Measurements from ENCODE around the gene HNRNPUL1. TPM values are rescaled to one million over a fixed set of nuclear protein-coding genes. Genes with fewer than 3 reads are reported as not detected.
A peak's percentile ranks its signal among the peaks of the same experiment; 100 is the strongest.

Gene HNRNPUL1
- total RNA-seq, 1 experiment from 2014 or later: 201 TPM

- TF ChIP-seq ZNF274 (IDR thresholded peaks at IDR 0.05; ENCODE audit: low read depth, low read length) (no peak), JUND (IDR thresholded peaks at IDR 0.05) (no peak), CTCF (IDR thresholded peaks at IDR 0.05 in 2 of 3, conservative IDR thresholded peaks at IDR 0.05 in 1 of 3; ENCODE audit: borderline replicate concordance in 1 of 3, insufficient read depth in 1 of 3, low read depth in 2 of 3, low read length in 2 of 3) (no peak)
- intact Hi-C loops (cut with micrococcal nuclease): no loop called here
- BruUV-seq (replicated peaks): no TSS peak
Measured at GRCh38 chr19:41255171-41255570, 9.0 kb upstream of the HNRNPUL1 start.

DNA sequence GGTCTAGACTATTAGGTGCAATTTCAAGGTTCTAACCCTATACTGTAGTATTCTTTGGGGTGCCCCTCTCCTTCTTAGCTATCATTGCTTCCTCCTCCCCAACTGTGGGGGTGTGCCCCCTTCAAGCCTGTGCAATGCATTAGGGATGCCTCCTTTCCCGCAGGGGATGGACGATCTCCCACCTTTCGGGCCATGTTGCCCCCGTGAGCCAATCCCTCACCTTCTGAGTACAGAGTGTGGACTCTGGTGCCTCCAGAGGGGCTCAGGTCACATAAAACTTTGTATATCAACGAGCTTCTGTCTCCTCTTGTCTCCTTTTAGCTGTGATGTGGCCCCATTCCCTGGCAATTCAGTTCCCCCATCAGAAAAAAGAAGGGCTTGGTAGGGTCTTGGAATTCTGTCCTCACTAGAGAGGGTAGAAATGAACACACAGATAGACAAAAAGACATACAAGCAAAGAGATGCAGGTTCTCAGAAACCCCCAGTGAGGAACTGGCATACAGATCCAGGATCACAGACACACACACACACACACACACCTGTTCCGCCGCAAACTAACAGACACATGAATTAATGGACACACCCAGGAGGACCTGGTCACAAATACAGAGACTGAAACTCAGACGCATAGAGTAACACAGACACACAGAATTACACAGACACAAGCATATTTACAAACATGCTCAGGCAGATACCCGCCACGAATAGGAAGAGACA is 2.5 kb upstream of the HNRNPUL1 start:
- Histone ChIP-seq H3K9ac (ENCODE audit: low read length) (peak overlapping the region; percentile 95), H2AFZ (ENCODE audit: low read depth, low read length, poor library complexity, severe bottlenecking) (peak overlapping the region; percentile 20), H3K4me3 (replicated peaks in 1 of 2; ENCODE audit: low read depth in 1 of 2, low read length in 2 of 2) (peak overlapping the region; percentile 62 to 92), H3K79me2 (ENCODE audit: insufficient read depth, low read length) (peaks cover 25% of the 10 kb centered on the region), H3K27me3 (ENCODE audit: insufficient read depth, low read length) (no peaks in the 10 kb centered on the region), H4K20me1 (ENCODE audit: insufficient read depth) (no peaks in the 10 kb centered on the region), H3K9me3 (ENCODE audit: control insufficient read depth in 1 of 2, insufficient read depth in 1 of 2, low read depth in 1 of 2, low read length in 2 of 2) (no peaks in the 10 kb centered on the region), H3K4me2 (ENCODE audit: low read length) (peak overlapping the region; percentile 95), H3K4me1 (ENCODE audit: control insufficient read depth in 1 of 2, insufficient read depth in 2 of 2, low read length in 2 of 2) (peaks cover 3 to 21% of the 10 kb centered on the region in 2 experiments; a peak in 3 of 4 replicates), H3K36me3 (ENCODE audit: control insufficient read depth in 1 of 2, insufficient read depth in 2 of 2, low read length in 2 of 2) (peaks cover 6 to 32% of the 10 kb centered on the region in 2 experiments; a peak in 3 of 4 replicates), H3K27ac (ENCODE audit: low read depth, low read length) (peak overlapping the region; percentile 69), H3K9me2 (ENCODE audit: insufficient read depth) (no peaks in the 10 kb centered on the region)
- ATAC-seq: no peak
- DNase-seq (ENCODE audit: low read depth, low spot score): no peak
- intact Hi-C loops (cut with micrococcal nuclease): loop anchor here (1.0 to 5.0 kb wide), 4 partner anchors 34 to 599 kb away; no protein-coding TSS in a partner anchor
- RAD21 ChIA-PET (ENCODE audit: low non-redundant PET in 1 of 2, low total read pairs in 2 of 2, uncharacterized antibody in 2 of 2, unreplicated experiment in 2 of 2): interaction anchor here in 1 of 2 experiments (0.6 to 2.7 kb wide), 3 partner anchors 43 to 76 kb away, joined by 3 to 22 read pairs (median 3); partner anchors contain the start of gene AXL
- POLR2A ChIA-PET: interaction anchor here (1.2 to 3.1 kb wide), 4 partner anchors 30 to 57 kb away, joined by 3 to 22 read pairs (median 6); no protein-coding TSS in a partner anchor
- CTCF ChIA-PET: interaction anchor here (1.0 to 4.9 kb wide), 6 partner anchors 41 to 328 kb away, joined by 3 to 70 read pairs (median 4); no protein-coding TSS in a partner anchor
- BruUV-seq (replicated peaks): TSS peak; percentile 67
- TF ChIP-seq JUND (IDR thresholded peaks at IDR 0.05): no peak
- no peak for TF ChIP-seq ATF3 (IDR thresholded peaks at IDR 0.05)
- TF ChIP-seq POLR2AphosphoS5 (IDR thresholded peaks at IDR 0.05; ENCODE audit: low read depth, low read length): no peak
- TF ChIP-seq, protein P1, sequence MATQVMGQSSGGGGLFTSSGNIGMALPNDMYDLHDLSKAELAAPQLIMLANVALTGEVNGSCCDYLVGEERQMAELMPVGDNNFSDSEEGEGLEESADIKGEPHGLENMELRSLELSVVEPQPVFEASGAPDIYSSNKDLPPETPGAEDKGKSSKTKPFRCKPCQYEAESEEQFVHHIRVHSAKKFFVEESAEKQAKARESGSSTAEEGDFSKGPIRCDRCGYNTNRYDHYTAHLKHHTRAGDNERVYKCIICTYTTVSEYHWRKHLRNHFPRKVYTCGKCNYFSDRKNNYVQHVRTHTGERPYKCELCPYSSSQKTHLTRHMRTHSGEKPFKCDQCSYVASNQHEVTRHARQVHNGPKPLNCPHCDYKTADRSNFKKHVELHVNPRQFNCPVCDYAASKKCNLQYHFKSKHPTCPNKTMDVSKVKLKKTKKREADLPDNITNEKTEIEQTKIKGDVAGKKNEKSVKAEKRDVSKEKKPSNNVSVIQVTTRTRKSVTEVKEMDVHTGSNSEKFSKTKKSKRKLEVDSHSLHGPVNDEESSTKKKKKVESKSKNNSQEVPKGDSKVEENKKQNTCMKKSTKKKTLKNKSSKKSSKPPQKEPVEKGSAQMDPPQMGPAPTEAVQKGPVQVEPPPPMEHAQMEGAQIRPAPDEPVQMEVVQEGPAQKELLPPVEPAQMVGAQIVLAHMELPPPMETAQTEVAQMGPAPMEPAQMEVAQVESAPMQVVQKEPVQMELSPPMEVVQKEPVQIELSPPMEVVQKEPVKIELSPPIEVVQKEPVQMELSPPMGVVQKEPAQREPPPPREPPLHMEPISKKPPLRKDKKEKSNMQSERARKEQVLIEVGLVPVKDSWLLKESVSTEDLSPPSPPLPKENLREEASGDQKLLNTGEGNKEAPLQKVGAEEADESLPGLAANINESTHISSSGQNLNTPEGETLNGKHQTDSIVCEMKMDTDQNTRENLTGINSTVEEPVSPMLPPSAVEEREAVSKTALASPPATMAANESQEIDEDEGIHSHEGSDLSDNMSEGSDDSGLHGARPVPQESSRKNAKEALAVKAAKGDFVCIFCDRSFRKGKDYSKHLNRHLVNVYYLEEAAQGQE (IDR thresholded peaks at IDR 0.05; ENCODE audit: low read depth): no peak
- TF ChIP-seq FOSL1 (IDR thresholded peaks at IDR 0.05; ENCODE audit: low read depth): no peak
- no peak for TF ChIP-seq SRF (IDR thresholded peaks at IDR 0.05; ENCODE audit: low read depth)
- TF ChIP-seq MAX (IDR thresholded peaks at IDR 0.05): no peak
- TF ChIP-seq POLR2A (IDR thresholded peaks at IDR 0.05; ENCODE audit: borderline replicate concordance, extremely low read depth, insufficient read depth, insufficient read length): no peak
- no peak for TF ChIP-seq YY1 (IDR thresholded peaks at IDR 0.05; ENCODE audit: extremely low read depth, insufficient replicate concordance, low read depth, low read length)
- no peak for TF ChIP-seq EZH2phosphoT487 (IDR thresholded peaks at IDR 0.05; ENCODE audit: borderline replicate concordance)

More at GRCh38 chr19:41255171-41255570, 9.0 kb upstream of the HNRNPUL1 start:
- Histone ChIP-seq H3K79me2 (ENCODE audit: insufficient read depth, low read length) (no peaks in the 10 kb centered on the region), H3K36me3 (ENCODE audit: control insufficient read depth in 1 of 2, insufficient read depth in 2 of 2, low read length in 2 of 2) (peaks cover 8 to 57% of the 10 kb centered on the region in 2 experiments; a peak in 3 of 4 replicates), H3K4me3 (replicated peaks in 1 of 2; ENCODE audit: low read depth in 1 of 2, low read length in 2 of 2) (no peak overlapping the region), H3K4me1 (ENCODE audit: control insufficient read depth in 1 of 2, insufficient read depth in 2 of 2, low read length in 2 of 2) (no peaks in the 10 kb centered on the region), H3K27me3 (ENCODE audit: insufficient read depth, low read length) (no peaks in the 10 kb centered on the region), H3K9me3 (ENCODE audit: control insufficient read depth in 1 of 2, insufficient read depth in 1 of 2, low read depth in 1 of 2, low read length in 2 of 2) (no peaks in the 10 kb centered on the region), H3K9ac (ENCODE audit: low read length) (no peak overlapping the region), H2AFZ (ENCODE audit: low read depth, low read length, poor library complexity, severe bottlenecking) (no peak overlapping the region), H3K9me2 (ENCODE audit: insufficient read depth) (no peaks in the 10 kb centered on the region), H4K20me1 (ENCODE audit: insufficient read depth) (no peaks in the 10 kb centered on the region), H3K4me2 (ENCODE audit: low read length) (no peak overlapping the region), H3K27ac (ENCODE audit: low read depth, low read length) (no peak overlapping the region)
- ATAC-seq (no peak), DNase-seq (ENCODE audit: low read depth, low spot score) (no peak)
- POLR2A ChIA-PET: no interaction called here
- RAD21 ChIA-PET (ENCODE audit: low non-redundant PET in 1 of 2, low total read pairs in 2 of 2, uncharacterized antibody in 2 of 2, unreplicated experiment in 2 of 2): interaction anchor here in 1 of 2 experiments (0.7 kb wide), 1 partner anchor 51 kb away, joined by 4 read pairs; no protein-coding TSS in a partner anchor
- CTCF ChIA-PET: no interaction called here

Data from HCT116 (cell line).